ENCODE data around the gene TSPOAP1.

The TSPOAP1 gene

DNA sequence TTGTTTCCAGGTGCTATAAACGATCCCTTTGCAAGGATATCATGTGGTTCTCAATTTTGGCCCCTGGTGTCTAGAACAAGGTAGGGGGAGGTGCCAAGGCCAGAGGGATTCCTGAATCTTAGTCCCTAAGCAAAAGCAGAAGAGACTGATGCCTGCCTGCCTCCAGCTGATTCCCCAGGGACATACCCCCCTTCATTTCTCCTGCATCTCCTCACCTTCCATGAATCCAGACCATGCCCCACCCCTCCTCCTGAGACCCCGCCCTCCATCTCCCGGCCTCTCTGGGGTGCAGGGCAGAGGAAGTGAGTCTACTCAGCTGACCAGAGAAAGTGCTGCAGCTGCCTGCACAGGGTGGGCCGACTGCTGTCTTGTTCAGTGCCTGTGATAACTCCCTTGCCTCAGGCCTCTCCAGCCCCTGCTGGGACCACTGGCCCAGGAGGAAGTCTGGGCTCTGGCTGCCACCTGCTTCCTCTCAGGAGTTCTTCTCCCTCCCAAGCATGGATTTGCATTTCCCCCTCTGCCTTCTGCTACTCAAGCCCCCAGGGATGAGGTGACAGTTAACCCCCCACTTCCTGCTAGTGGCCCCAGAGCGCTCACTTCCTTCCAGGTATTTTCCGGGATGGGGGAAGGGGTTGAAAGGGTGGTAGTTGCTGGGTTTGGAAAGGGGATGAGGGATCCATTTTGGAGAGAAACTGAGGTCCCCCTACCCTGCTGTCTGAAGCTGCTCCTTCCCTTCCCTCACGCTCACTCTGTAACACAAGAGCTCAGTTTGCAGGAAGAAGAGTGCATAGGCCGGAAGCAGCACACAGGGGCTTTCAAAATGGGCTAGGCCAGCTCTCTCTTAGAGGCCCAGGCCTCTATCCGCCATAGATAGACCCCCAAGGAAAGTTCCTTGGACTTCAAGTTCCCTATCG is 10.5 kb upstream of the TSPOAP1 start:
- peak; percentile 49 for DNase-seq

DNA sequence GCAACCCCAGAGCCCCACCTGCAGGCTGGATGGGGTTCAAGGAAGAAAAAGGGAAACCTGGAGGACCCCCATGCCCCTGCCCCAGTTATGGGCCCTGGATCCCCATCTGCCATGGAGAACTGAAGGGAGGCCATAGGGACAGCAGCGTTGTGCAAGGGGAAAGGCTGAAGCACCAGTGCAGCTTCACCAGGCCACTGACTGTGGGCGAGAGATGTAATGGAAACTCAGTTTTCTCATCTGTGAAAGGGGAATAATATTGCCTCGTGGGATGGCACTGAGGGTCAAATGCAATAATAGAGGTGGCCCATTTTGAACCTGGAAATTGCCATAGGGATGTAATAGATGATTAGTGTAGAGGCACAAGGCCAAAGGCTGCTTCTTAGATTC is 9.9 kb upstream of the TSPOAP1 start:
- no peak for DNase-seq

DNA sequence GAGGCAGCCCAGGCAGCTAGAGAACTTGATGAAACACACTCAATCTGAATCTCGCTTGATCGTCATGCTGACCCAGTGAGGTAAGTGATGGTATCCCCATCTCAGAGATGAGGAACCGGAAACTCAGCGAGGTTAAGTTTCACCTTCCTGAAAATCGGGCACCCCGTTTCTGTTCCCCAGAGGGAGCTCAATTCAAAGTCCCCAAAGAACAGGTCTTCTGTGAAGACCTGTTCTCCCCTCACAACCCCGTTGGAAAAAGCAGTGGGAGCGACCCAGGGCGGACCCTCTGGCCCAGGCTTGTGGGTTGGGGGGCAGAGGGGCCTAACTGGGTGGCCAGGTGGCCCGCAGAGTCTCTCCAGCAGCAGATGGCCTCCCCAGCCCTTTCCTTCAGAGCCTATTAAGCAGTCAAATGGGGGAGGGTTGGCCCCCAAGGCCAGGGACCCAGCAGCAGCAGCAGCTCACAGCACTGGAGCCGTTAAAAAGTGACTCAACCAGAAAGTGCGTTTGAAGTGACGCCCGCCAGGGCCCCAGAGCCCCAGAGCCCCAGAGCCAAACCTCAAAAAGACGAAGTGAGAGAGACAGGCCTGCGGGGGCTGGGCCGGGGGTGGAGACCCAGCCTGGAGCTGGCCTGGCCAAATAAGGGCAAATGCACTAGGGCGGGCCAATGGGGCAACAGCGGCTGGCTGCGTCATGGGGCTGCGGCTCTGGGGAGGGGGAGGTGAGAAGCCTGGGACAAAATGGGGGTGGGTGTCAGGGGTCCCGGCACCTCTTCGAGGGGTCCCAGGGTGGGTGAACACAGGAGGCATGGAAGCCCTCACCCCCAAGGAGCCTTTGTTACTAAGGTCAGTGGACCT is 9.2 kb upstream of the TSPOAP1 start:
- peak; percentile 93 for DNase-seq

DNA sequence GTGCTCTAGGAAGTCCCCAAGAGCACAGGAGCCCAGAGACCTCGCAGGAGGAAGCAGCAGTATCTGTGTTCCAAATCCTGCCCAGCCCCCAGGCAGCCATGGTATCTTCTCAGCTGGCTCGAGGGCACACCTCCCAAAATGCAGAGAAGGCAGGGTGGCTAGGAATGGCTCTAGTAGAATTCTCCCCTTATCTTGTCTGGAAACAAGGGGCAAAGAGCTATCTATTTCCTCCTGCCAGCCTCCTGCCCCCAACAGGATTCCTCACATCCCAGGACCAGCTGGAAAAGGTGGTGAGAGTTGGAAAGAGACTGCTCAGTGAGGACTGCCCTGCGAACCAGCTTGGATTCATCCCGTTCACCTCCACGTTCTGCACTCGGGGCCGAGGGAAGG is 8.6 kb upstream of the TSPOAP1 start:
- peak; percentile 70 for DNase-seq

DNA sequence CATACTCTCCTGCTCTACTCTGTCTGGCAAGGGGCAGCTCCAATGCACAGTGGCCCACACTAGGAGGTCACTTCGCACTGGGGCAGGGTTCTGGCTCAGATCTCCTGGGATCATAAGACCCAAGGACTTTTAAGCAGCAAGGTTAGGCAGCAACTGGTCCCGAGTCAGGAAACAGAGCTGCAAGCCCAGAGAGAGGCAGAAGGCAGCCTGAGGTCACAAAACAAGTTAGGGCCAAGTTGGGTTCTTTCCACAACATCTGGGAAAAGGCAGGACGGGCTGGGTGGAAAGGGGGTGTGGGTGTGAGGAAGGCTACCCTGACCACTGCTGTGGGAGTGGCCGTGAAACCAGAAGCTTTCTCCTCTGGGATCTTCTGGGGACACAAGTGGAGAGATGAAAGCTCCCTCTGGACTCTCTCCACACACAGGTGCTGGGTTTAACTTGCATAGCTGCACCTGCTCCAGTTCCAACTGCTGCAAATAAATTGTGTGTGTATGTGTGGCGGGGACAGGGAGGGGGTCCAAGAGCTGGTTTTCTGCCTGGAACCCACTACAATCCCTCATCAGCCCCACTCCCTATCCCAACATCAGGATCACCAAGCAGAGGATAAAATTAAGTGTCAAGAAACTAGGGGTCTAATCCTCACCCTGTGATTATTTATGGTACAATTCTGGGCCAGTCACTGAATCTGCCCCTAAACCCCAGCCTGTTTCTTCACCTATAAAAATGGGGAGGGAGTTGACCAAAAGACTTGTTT is 8.0 kb upstream of the TSPOAP1 start:
- DNase-seq = no peak

DNA sequence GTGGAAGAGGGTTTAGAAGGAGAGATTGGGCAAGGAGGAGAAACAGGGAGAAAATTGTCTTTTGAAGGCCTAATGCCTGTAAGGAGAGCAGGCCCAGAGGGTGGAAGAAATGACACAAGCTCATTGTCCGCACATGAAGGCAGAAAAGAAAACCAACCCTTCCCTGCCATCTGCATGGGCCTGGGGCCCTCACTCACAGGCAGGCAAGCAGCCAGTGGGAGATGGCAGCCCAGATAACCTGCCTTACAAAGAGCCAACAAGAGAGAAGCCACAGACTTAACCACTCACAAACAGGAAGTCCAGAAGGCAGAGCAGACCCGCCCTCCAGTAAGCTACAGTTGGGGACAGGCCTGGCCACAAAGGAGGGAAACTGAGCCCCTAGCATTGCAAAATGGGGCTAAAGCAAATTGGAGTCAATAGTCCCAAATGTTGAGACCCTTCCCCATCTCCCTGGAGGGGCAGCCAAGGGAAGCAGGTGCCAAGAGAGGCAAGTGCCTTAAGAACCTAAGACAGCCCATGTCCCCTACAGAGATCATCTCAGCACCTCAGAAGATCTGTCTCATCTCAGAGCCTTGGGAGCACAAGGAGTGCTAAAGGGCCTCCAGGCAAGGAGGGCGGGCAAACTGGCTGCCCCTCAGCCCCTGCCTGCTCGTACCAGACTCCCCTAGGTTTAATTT is 7.3 kb upstream of the TSPOAP1 start:
- DNase-seq = peak; percentile 85

DNA sequence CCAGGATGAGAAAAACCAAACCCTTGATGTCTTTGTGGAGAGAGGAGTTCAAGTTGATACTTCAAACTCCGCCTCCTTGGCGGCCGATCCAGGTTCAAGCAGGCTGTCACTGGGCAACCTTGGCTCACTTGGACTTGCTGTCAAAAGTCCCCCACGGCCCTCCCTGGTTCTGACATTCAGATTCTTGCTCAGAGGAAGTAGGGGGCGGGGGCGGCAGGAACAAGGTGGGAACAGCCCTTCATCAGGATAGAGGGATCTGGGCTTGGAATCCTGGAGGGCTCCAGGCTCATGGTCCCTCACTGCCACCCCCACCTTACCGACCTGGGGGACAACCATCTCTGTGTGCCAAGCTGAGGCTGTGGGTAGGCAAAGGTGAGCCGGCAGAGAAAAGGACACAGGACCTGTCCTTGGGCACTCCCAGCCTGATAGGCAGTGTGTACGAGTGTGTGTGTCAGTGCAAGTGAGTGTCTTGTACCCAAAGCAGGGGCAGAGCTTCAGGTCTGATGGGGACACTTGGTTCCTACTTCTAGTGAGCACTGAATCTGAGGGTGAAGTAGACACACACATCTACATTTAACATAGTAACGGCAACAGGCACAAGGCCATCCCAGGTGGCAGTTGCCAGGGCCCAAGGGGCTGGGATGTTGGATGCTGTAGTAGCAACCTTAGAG is 6.6 kb upstream of the TSPOAP1 start:
- DNase-seq = peak; percentile 43

DNA sequence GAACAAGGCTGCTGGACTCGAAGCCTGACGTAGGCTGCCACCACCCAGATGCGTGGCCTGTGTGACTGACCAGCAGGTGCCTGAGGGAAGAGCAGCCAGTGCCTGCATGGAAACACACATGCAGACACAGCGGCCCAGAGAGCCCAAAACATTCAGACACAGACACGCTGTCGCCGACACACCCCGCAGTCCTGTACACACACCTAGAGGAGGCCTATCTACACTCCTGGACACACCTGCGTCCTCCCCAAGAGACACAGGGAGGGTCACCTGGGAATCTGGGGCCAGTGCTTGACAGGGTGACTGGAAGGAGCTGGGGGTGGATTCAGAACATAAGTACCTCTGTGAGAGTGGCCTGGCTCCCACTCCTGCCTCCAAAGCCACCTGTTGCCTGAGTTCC is 6.1 kb upstream of the TSPOAP1 start:
- no peak for DNase-seq

DNA sequence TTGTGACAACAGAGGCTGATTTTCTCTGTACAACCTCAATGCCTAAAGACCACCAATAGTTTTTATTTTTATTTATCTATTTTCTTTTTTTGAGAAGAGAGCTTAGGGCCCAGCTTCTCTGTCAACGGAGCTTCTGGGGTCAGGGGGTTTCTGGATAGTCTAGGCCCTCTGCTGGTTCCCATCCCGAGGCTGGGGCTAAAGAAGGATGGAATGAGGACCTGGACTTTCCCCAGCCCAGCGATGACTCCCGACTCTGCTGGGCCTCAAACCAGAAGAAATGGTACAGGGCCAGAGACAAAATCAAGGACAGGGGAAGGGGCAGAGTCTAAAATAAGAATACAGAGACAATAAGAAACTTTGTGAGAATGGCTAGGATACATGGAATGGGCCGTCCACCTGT is 5.7 kb upstream of the TSPOAP1 start:
- no peak for DNase-seq

DNA sequence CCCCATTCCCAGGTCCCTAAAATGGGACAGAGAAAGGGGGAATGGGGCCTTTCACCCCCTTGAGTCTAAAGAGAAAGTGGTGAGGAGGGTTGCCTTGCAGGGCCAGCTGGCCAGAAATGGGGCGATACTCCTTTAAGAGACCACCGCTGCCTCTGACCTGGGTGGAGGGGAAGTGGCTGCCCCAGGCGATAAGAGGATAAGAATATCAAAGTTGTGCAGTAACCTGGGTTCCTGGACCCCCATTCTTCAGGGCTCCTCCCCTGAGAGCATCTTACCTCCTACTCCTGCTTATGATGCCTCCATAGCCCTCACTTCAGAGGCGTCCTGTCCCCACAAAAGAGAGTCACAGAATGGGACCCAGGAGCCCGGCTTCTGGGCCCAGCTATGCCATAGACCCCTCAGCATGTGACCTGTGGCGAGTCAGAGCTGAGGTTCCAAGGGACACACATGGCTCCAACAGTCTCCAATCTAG is 5.2 kb upstream of the TSPOAP1 start:
- DNase-seq = peak; percentile 43

DNA sequence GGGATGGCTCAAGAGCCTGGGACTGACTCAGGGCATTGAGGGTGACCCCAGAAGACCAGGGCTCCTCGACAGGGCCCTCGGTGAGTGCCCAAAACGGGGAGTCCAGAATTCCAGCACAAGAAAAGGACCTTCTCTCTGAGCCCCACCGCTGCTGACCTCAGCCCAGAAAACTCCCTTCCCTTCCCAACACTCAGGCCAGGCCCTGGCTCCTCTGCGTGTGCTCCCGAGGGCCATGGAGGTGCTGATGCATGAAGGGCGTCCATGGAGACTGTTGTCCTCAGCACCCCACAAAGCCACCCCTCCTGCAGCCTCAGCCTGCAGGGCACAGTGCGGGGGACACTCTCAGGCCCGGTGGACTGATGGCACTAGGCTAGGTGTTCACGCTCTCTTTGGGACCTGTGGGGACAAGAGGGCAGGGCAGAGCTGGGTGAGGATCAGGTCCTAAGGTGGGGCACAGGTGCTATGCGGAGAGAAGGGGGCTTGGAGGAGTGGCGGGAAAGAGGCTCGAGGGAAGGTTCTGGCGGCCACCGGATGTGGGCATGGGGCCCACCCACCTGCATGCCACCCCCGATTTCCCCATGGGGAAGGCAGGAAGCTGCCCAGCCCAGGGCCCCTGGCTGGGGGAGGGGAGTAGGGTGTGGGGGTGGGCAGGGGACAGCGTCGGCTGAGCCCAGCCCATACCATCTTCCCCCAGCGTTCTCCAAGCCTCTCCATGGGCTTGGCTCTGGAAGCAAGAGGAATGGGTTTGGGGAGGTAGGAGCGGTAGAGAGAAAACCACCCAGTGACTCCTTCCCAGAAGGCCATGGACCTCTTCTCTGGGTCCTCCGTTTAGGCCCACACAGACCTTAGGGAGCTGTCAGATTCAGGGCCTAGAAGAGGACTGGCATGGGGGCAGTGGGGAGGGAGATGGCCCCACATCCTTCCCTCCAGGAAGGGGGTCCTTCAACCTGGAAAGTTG is 4.5 kb upstream of the TSPOAP1 start:
- DNase-seq = peak; percentile 50

DNA sequence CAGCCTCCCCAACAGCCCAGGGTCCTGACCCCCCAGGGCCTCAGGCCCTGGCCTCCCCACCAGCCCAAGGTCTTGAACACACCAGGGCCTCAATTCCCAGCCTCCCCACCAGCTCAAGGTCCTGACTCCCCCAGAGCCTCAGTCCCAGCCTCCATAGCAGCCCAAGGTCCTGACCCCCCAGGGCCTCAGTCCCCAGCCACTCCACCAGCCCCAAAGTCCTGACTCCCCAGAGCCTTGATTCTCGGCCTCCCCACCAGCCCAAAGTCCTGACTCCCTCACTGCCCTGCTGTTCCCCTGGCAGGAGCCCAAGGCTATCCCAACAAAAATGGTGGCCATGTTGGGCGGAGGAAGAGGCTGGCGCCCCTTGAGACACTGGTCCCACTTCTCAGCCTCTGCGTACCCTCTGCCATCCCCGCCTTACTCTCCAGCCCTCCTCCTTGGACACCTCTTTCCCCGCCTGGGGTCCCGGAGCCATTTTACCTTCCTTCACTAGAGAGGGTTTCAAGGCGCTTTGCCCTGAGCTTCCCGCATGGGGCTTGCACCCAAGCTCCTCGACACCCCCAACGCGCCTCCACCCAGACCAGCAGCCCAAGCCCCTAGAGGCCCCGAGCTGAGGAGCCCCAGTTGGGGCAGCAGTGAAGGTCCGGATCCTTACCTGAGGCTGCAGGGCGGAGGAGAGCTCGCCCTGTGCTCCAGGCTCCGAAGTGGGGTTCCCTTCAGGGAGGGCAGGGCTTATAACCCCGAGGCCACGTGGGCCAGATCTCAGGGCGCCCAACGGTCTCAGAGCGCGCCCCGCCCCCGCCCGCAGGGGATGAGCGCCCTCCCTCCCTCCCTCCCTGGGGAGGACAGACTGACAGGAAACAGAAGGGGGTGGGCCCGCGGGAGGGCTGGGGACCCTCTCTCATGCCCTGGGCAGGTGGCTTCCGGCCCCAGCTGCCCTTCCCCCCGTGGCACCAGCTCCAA is 3.5 kb upstream of the TSPOAP1 start:
- DNase-seq = peak; percentile 91

DNA sequence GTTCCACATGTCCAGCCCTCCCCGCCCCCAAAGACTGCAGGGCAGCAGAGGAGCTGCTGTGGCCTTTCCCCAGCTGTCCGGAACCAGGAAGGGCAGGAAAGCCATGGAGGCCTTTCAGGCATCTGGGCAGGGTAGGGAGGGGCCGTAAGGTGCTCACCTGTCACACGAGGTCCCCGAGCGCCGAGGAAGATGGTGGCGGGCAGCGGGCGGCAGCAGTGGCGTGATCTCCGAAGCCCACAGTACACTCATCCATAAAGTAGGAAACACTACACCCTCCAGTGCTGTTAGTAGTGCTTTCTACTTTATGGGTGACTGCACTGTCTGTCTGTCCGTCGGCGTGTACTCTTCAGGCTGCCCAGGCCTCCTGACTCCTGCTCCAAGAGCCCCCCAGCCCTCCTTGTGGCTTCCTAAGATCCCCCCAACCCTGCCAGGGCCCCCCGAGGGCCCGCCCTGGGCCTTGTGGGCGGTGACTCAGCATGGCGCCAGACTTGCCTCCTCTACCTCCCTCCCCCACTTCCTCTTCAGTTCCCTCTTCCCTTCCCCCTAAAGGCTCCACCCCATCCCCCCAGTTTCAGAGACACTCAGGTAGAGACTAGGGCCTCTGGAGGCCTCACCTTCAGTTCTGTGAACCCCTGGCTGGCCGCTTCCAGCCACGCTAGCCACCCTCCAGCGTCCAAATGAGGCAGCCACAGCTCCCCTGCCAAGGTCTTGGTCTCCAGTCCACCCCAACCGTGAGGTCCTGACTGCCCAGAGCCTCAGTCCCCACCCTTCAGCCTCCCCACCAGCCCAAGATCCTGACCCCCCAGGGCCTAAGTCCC is 2.6 kb upstream of the TSPOAP1 start:
- DNase-seq = peak; percentile 79

DNA sequence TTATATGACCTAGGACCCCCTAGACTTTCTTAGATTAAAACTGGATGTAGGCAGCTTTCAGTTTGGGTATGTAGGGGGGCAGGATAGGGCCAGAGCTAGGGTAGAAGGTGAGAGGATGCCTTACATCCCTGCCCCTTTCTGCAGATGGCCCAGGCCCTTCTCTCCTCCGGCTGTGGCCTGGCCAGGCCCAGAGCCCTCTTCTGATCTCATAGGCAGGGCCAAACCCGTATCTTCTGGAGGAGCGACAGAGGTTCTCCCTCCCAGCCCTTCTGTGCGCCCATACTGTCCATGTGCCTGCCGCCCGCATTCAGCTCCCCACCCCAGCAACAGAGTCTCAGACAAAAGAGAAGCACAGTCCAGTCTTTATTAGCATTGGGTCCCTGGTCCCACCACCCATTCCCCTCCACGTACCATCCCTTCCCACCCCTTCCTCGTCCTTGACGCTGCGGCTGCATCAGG is 2.0 kb upstream of the TSPOAP1 start:
- peak; percentile 36 for DNase-seq

DNA sequence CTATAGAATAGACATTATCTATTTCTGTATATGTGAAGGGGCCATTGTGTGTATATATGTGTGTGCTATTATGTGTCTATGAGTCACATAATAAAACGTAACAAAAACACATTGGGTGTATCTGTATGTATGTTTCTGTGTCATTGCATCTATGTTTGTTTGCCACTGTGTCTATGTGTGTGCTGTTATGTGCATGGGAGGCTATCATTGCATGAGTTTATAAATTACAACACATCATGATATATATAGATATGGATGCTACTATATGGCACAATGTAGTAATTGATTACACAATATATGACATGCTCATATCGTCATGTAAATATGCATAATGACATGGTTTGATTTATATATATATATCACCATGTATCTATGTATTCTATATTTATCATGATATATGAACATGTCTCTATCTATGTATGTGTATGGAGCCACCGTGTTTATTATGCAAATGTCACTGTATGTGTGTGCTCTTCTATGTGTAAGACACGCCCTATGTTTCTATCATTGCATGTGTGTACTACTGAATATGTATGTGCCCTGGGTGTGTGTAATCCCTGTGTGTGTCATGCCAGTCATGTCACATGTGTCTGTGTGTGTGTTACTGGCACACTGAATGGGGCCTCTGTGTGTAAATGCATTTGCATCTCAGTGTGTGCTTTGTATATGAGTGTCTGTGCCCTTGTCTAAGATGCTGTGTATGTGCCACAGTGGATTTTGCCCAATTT is 1.4 kb upstream of the TSPOAP1 start:
- DNase-seq = peak; percentile 72

DNA sequence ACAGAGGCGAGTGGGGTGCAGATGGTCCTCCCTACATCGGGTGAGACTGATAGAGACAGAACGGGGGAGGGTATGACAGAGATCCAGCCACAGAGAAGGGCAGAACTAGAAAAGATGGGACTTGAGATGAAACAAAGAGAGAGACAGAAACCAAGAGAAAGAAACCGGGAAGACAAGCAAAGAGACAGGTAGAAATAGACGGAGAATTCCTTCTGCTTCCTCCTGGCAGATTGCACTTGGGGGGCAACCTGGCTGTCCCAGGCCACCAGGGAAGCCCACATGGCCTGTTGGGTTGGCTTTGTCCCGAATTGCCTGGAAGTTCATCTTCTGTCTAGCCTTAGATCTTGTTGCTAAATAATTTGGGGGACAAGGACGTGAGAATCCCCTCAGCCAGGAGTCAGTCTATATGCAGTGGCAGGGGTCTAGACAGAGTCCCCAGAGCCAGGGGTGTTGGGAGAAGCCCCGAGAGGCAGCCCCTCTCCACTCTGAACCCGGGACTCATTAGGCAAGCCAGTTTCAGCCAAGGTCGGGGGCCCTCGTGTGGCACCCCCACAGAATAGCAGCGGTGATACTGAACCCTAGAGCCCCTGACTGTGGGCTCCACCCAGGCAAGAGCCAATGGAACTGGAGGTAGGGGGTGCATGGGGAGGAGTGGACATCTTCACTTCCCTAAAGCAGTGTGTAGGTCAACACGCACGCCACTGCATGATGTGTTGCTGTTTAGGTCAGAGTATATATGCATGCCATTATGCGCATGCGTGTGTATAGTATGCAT is 627 bp upstream of the TSPOAP1 start:
- peak; percentile 83 for DNase-seq
